MCF 10A (cell line): ENCODE measurements around the gene NRXN3. TPM values are rescaled to one million over a fixed set of nuclear protein-coding genes. Genes with fewer than 3 reads are reported as not detected.

Source experiments
- BruUV-seq: library from RNA; stranded (reverse); fragments of 400-500 nt; replicated peaks from 2 replicates; lab custom pipeline; 2021; lab: Mats Ljungman, UMichigan
- CTCF ChIA-PET: fragments of 300-600 bp; sonication (Branson Sonifier 250); formaldehyde crosslinking; extraction: SDS; loops from one replicate; lab custom pipeline; 2021; ENCODE audit warnings: antibody characterized with exemption, inconsistent platforms; lab: Yijun Ruan, JAX
- POLR2A ChIA-PET: fragments of 300-600, 350-650 bp; sonication (Branson Sonifier 250); formaldehyde crosslinking; extraction: SDS; loops from one replicate; lab custom pipeline; 2020; ENCODE audit warnings: antibody characterized with exemption, inconsistent platforms; lab: Yijun Ruan, JAX
- DNase-seq: peaks from one replicate; pipeline ENCODE4 v3.0.0-alpha.2; 2018; ENCODE audit not compliant: unreplicated experiment
- H3K27ac Mint-ChIP-seq: one replicate; pipeline ENCODE4 v1.8.0; 2022; ENCODE audit warnings: mild to moderate bottlenecking, low read depth, mixed read lengths; ENCODE audit not compliant: unreplicated experiment
- H3K27me3 Mint-ChIP-seq: one replicate; pipeline ENCODE4 v1.8.0; 2022; ENCODE audit warnings: mixed read lengths; ENCODE audit not compliant: insufficient read depth, unreplicated experiment
- H3K36me3 Mint-ChIP-seq: one replicate; pipeline ENCODE4 v1.8.0; 2022; ENCODE audit warnings: mild to moderate bottlenecking, moderate library complexity, mixed read lengths; ENCODE audit not compliant: insufficient read depth, unreplicated experiment
- H3K4me1 Mint-ChIP-seq: one replicate; pipeline ENCODE4 v1.8.0; 2022; ENCODE audit warnings: mixed read lengths; ENCODE audit not compliant: insufficient read depth, unreplicated experiment
- H3K4me3 Mint-ChIP-seq: one replicate; pipeline ENCODE4 v1.8.0; 2022; ENCODE audit warnings: mild to moderate bottlenecking, moderate library complexity, mixed read lengths; ENCODE audit not compliant: unreplicated experiment
- H3K9me3 Mint-ChIP-seq: one replicate; pipeline ENCODE4 v1.8.0; 2022; ENCODE audit warnings: mixed read lengths; ENCODE audit not compliant: unreplicated experiment
- intact Hi-C: fragments of 100-400 bp; cut with micrococcal nuclease; formaldehyde crosslinking; loops from 2 replicates; pipeline ENCODE4 v1.14.1; 2022
- total RNA-seq: library from RNA; stranded (reverse); gene quantifications from 2 replicates; pipeline ENCODE4 v1.2.3, GENCODE V29; 2022
- TF ChIP-seq, protein P1 (sequence below): fragments of 200-600 bp; IDR thresholded peaks from one replicate; pipeline ENCODE4 v1.8.0; 2022; ENCODE audit warnings: antibody characterized with exemption, mild to moderate bottlenecking; ENCODE audit not compliant: unreplicated experiment

Gene NRXN3
- total RNA-seq, 1 experiment from 2014 or later = not detected

GRCh38 chr14:78383060-78383459 is 212.9 kb downstream of the NRXN3 start:
- Mint-ChIP-seq H3K27ac (no peak overlapping the region), H3K27me3 (no peaks in the 10 kb centered on the region), H3K36me3 (no peaks in the 10 kb centered on the region), H3K4me3 (no peak overlapping the region), H3K9me3 (peaks cover 10% of the 10 kb centered on the region), H3K4me1 (no peaks in the 10 kb centered on the region)
- TF ChIP-seq, protein P1, sequence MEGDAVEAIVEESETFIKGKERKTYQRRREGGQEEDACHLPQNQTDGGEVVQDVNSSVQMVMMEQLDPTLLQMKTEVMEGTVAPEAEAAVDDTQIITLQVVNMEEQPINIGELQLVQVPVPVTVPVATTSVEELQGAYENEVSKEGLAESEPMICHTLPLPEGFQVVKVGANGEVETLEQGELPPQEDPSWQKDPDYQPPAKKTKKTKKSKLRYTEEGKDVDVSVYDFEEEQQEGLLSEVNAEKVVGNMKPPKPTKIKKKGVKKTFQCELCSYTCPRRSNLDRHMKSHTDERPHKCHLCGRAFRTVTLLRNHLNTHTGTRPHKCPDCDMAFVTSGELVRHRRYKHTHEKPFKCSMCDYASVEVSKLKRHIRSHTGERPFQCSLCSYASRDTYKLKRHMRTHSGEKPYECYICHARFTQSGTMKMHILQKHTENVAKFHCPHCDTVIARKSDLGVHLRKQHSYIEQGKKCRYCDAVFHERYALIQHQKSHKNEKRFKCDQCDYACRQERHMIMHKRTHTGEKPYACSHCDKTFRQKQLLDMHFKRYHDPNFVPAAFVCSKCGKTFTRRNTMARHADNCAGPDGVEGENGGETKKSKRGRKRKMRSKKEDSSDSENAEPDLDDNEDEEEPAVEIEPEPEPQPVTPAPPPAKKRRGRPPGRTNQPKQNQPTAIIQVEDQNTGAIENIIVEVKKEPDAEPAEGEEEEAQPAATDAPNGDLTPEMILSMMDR = no peak
- BruUV-seq = no TSS peak
- intact Hi-C loops = no loop called here
- POLR2A ChIA-PET = no interaction called here
- CTCF ChIA-PET = no interaction called here
- DNase-seq = no peak

DNA sequence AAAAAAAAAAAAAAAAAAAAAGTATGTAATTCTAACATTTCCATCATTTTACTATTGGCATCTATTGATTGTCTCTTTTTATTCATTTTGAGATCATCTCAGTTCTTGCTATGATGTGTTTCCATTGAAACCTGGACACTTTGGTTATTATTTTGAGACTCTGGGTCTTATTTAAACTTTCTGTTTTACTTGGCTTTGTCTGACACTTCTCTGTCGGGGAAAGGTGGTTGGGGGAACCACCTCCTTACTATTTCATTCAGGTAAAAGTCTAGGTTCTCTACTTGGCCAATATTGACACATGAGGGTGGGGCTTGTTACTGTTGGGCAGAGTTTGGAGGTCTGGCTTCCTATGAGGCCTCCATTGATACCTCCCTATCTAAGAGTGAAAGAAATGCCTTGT is 228.0 kb downstream of the NRXN3 start:
- CTCF ChIA-PET = no interaction called here
- DNase-seq = no peak
- no peaks in the 10 kb centered on the region for H3K27me3 Mint-ChIP-seq
- no TSS peak for BruUV-seq
- POLR2A ChIA-PET = no interaction called here
- H3K4me1 Mint-ChIP-seq = peaks cover 6% of the 10 kb centered on the region
- intact Hi-C loops = no loop called here
- no peak overlapping the region for H3K4me3 Mint-ChIP-seq
- no peak overlapping the region for H3K27ac Mint-ChIP-seq
- H3K36me3 Mint-ChIP-seq = no peaks in the 10 kb centered on the region
- TF ChIP-seq, protein P1 = no peak
- H3K9me3 Mint-ChIP-seq = no peaks in the 10 kb centered on the region

DNA sequence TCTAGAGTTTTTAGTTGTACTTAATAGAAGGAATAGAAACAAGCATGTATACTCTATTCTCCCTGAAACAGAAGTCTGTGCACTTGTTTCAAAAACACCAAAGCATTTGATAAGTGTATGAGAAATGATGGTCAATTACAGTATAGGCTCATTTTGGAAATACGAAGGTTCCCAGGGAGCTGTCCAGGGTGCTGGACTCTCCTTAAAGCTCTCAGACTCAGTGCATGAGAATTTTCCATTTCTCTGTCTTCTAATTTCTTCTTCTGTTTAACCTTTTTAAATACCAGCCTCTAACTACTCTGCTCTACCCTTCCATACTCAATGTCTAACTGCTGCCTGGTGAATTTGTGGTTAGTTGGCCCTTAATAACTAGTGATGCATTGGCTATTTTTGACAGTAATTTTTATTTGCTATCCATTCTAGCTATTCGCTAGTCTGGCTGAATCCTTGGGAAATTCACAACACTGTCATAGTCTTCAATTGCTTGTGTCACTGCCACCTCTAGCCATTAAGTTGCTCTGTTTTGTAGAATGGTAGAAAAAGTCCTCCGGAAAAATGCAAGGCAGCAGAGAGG is 229.2 kb downstream of the NRXN3 start:
- no peaks in the 10 kb centered on the region for H3K27me3 Mint-ChIP-seq
- H3K36me3 Mint-ChIP-seq = no peaks in the 10 kb centered on the region
- peaks cover 6% of the 10 kb centered on the region for H3K4me1 Mint-ChIP-seq
- intact Hi-C loops = no loop called here
- H3K27ac Mint-ChIP-seq = no peak overlapping the region
- peak; percentile 43 for DNase-seq
- no TSS peak for BruUV-seq
- no peak overlapping the region for H3K4me3 Mint-ChIP-seq
- ChIA-PET CTCF (no interaction called here), POLR2A (interaction anchor here (0.7 kb wide), 1 partner anchor 53 kb away, joined by 3 read pairs; no protein-coding TSS in a partner anchor)
- TF ChIP-seq, protein P1 = no peak
- no peaks in the 10 kb centered on the region for H3K9me3 Mint-ChIP-seq

- TF ChIP-seq, protein P1 = no peak
- H3K4me1 Mint-ChIP-seq = peaks cover 6% of the 10 kb centered on the region
- intact Hi-C loops = no loop called here
- H3K9me3 Mint-ChIP-seq = no peaks in the 10 kb centered on the region
- H3K27ac Mint-ChIP-seq = no peak overlapping the region
- CTCF ChIA-PET = no interaction called here
- H3K4me3 Mint-ChIP-seq = no peak overlapping the region
- H3K36me3 Mint-ChIP-seq = no peaks in the 10 kb centered on the region
- POLR2A ChIA-PET = no interaction called here
- H3K27me3 Mint-ChIP-seq = no peaks in the 10 kb centered on the region
- DNase-seq = no peak
- no TSS peak for BruUV-seq
These were observed 231.7 kb downstream of the NRXN3 start for GRCh38 chr14:78401866-78402265.
